Measurements from ENCODE around the gene DENND1B. TPM values are rescaled to one million over a fixed set of nuclear protein-coding genes. Genes with fewer than 3 reads are reported as not detected.

The DENND1B gene
- polyA plus RNA-seq, 1 donor (not counting 4 experiments of a cell fraction or from before 2014, with no cell fraction given), result 7.6 TPM

- H2AFZ ChIP-seq (ENCODE audit: control insufficient read depth, low read length), result peak overlapping the region; percentile 66
- DNase-seq (ENCODE audit: low read depth, low spot score) (no peak), FAIRE-seq (peak; percentile 59)
- no peak overlapping the region for H3K4me3 ChIP-seq (ENCODE audit: control insufficient read depth in 2 of 3, extremely low read depth in 1 of 3, insufficient read depth in 2 of 3, low read depth in 1 of 3, low read length in 3 of 3)
- no peak overlapping the region for H3K9ac ChIP-seq (ENCODE audit: control insufficient read depth, extremely low read depth, insufficient read depth, low read length)
- peaks cover 4% of the 10 kb centered on the region for H3K9me3 ChIP-seq (ENCODE audit: control insufficient read depth, low read depth, low read length)
- H3K27ac ChIP-seq (ENCODE audit: control insufficient read depth, insufficient read depth, low read length), result no peak overlapping the region
- H3K4me1 ChIP-seq (ENCODE audit: control insufficient read depth, extremely low read depth, insufficient read depth, low read length), result peaks cover 9% of the 10 kb centered on the region
- H3K27me3 ChIP-seq (ENCODE audit: control insufficient read depth, extremely low read depth, insufficient read depth, low read length), result no peaks in the 10 kb centered on the region
- dilution Hi-C loops (cut with MboI; ENCODE audit: extremely low pct_ligation_motif_present, low sequenced_read_pairs), result no loop called here
- H3K36me3 ChIP-seq (ENCODE audit: control insufficient read depth in 2 of 2, extremely low read depth in 1 of 2, insufficient read depth in 2 of 2, low read length in 2 of 2), result no peaks in the 10 kb centered on the region
- no peaks in the 10 kb centered on the region for H3K79me2 ChIP-seq (ENCODE audit: control insufficient read depth, insufficient read depth, low read length)
- H4K20me1 ChIP-seq (ENCODE audit: control insufficient read depth, extremely low read depth, insufficient read depth, low read length), result no peaks in the 10 kb centered on the region
- H3K9me1 ChIP-seq (ENCODE audit: control insufficient read depth, extremely low read depth, insufficient read depth, low read length), result no peaks in the 10 kb centered on the region
- TF ChIP-seq EZH2 (IDR thresholded peaks at IDR 0.05; ENCODE audit: low read length), result no peak
- TF ChIP-seq, protein P1, sequence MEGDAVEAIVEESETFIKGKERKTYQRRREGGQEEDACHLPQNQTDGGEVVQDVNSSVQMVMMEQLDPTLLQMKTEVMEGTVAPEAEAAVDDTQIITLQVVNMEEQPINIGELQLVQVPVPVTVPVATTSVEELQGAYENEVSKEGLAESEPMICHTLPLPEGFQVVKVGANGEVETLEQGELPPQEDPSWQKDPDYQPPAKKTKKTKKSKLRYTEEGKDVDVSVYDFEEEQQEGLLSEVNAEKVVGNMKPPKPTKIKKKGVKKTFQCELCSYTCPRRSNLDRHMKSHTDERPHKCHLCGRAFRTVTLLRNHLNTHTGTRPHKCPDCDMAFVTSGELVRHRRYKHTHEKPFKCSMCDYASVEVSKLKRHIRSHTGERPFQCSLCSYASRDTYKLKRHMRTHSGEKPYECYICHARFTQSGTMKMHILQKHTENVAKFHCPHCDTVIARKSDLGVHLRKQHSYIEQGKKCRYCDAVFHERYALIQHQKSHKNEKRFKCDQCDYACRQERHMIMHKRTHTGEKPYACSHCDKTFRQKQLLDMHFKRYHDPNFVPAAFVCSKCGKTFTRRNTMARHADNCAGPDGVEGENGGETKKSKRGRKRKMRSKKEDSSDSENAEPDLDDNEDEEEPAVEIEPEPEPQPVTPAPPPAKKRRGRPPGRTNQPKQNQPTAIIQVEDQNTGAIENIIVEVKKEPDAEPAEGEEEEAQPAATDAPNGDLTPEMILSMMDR (optimal IDR thresholded peaks at IDR 0.05 in 1 of 3, IDR thresholded peaks at IDR 0.05 in 1 of 3, conservative IDR thresholded peaks at IDR 0.05 in 1 of 3; ENCODE audit: extremely low read depth in 1 of 3, insufficient read depth in 2 of 3, low read length in 3 of 3), result no peak
- H3K4me2 ChIP-seq (ENCODE audit: control insufficient read depth, extremely low read depth, insufficient read depth, low read depth, low read length), result no peak overlapping the region
These were observed 24.0 kb upstream of the DENND1B start for GRCh38 chr1:197799271-197799670.

DNA sequence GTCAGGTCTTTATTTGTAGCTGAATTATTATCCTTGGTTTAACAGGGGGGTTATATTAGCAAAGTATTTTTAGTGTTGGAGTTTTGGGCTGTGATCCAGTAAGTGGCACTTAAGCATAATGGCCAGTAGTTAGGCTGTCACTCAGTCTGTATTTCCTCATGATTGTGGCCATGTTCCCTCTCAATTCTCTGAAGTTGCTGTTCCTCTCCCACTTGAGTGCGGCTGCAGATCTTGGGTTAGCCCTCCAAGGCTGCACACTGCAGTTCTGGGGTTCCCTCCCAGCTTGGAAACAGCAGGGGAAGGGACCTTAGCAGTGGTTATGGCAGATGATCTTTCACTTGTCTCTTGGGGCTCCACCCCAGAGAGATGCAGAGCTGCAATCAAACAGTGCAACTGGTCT lies 23.2 kb upstream of the DENND1B start:
- Histone ChIP-seq H3K36me3 (ENCODE audit: control insufficient read depth in 2 of 2, extremely low read depth in 1 of 2, insufficient read depth in 2 of 2, low read length in 2 of 2) (no peaks in the 10 kb centered on the region), H3K4me1 (ENCODE audit: control insufficient read depth, extremely low read depth, insufficient read depth, low read length) (peaks cover 9% of the 10 kb centered on the region), H3K4me3 (ENCODE audit: control insufficient read depth in 2 of 3, extremely low read depth in 1 of 3, insufficient read depth in 2 of 3, low read depth in 1 of 3, low read length in 3 of 3) (no peak overlapping the region), H3K79me2 (ENCODE audit: control insufficient read depth, insufficient read depth, low read length) (no peaks in the 10 kb centered on the region), H4K20me1 (ENCODE audit: control insufficient read depth, extremely low read depth, insufficient read depth, low read length) (no peaks in the 10 kb centered on the region), H3K9me1 (ENCODE audit: control insufficient read depth, extremely low read depth, insufficient read depth, low read length) (no peaks in the 10 kb centered on the region), H3K9me3 (ENCODE audit: control insufficient read depth, low read depth, low read length) (peaks cover 4% of the 10 kb centered on the region), H3K9ac (ENCODE audit: control insufficient read depth, extremely low read depth, insufficient read depth, low read length) (no peak overlapping the region), H3K4me2 (ENCODE audit: control insufficient read depth, extremely low read depth, insufficient read depth, low read depth, low read length) (no peak overlapping the region), H3K27me3 (ENCODE audit: control insufficient read depth, extremely low read depth, insufficient read depth, low read length) (no peaks in the 10 kb centered on the region), H2AFZ (ENCODE audit: control insufficient read depth, low read length) (no peak overlapping the region), H3K27ac (ENCODE audit: control insufficient read depth, insufficient read depth, low read length) (no peak overlapping the region)
- TF ChIP-seq EZH2 (IDR thresholded peaks at IDR 0.05; ENCODE audit: low read length), result no peak
- TF ChIP-seq, protein P1 (optimal IDR thresholded peaks at IDR 0.05 in 1 of 3, IDR thresholded peaks at IDR 0.05 in 1 of 3, conservative IDR thresholded peaks at IDR 0.05 in 1 of 3; ENCODE audit: extremely low read depth in 1 of 3, insufficient read depth in 2 of 3, low read length in 3 of 3), result no peak
- dilution Hi-C loops (cut with MboI; ENCODE audit: extremely low pct_ligation_motif_present, low sequenced_read_pairs), result no loop called here
- DNase-seq (ENCODE audit: low read depth, low spot score) (no peak), FAIRE-seq (no peak)
